Right atrium auricular region (tissue), 2 donors: Measurements from ENCODE around the gene SLC41A1. TPM values are rescaled to one million over a fixed set of nuclear protein-coding genes. Genes with fewer than 3 reads are reported as not detected.

Source experiments
- DNase-seq: peaks from one replicate; pipeline ENCODE4 v3.0.0-alpha.2; 2019; ENCODE audit warnings: low spot score
- H3K27ac ChIP-seq, 2 donors: fragments of 200-600 bp; sonication (generic); 1 replicate in 1 of 2; 2 replicates in 1 of 2; pipeline ENCODE4 v1.5.1; 2016 to 2019
- H3K27me3 ChIP-seq, 2 donors: fragments of 200-600 bp; sonication (generic); one replicate each; pipeline versions ENCODE4 v1.5.1 to v1.6.0; 2017 to 2019
- H3K36me3 ChIP-seq: fragments of 200-600 bp; sonication (generic); one replicate; pipeline ENCODE4 v1.5.1; 2016
- H3K4me1 ChIP-seq, 2 donors: fragments of 200-600 bp; sonication (generic); one replicate each; pipeline versions ENCODE4 v1.5.1 to v1.6.0; 2017 to 2019
- H3K4me3 ChIP-seq, 2 donors: fragments of 200-600 bp; sonication (generic); 1 replicate in 1 of 2; 2 replicates in 1 of 2; pipeline ENCODE4 v1.5.1; 2017 to 2019; ENCODE audit warnings: mild to moderate bottlenecking in 1 of 2, moderate library complexity in 1 of 2
- H3K9me3 ChIP-seq, 2 donors: fragments of 200-600 bp; sonication (generic); one replicate each; pipeline ENCODE4 v1.5.1; 2019
- CTCF ChIP-seq, 2 donors: fragments of 200-600 bp; sonication (generic); IDR thresholded peaks; one replicate each; pipeline ENCODE4 v1.5.1; 2019; ENCODE audit warnings: antibody characterized with exemption in 2 of 2
- total RNA-seq, 2 donors: library from RNA; depleted of rRNA; stranded (reverse); fragments of >200 nt; gene quantifications; one replicate each; pipeline ENCODE4 v1.1.0, GENCODE V29; 2016

SLC41A1 gene
- total RNA-seq, 2 donors from 2014 or later = 204 to 255 TPM

- Histone ChIP-seq H3K36me3 (no peaks in the 10 kb centered on the region), H3K9me3 (no peaks in the 10 kb centered on the region), H3K27ac (peak overlapping the region; percentile 39 to 41), H3K4me3 (no peak overlapping the region), H3K27me3 (no peaks in the 10 kb centered on the region), H3K4me1 (peaks cover 0 to 44% of the 10 kb centered on the region in 2 donors)
- DNase-seq = no peak
- no peak for TF ChIP-seq CTCF (IDR thresholded peaks at IDR 0.05)
These were observed 68.6 kb downstream of the SLC41A1 start for GRCh38 chr1:205744403-205744802.

- Histone ChIP-seq H3K36me3 (no peaks in the 10 kb centered on the region), H3K4me3 (no peak overlapping the region), H3K27ac (peak overlapping the region; percentile 39 to 41), H3K9me3 (no peaks in the 10 kb centered on the region), H3K27me3 (no peaks in the 10 kb centered on the region), H3K4me1 (peaks cover 0 to 46% of the 10 kb centered on the region in 2 donors)
- no peak for DNase-seq
- TF ChIP-seq CTCF (IDR thresholded peaks at IDR 0.05) = no peak
These were observed 69.0 kb downstream of the SLC41A1 start for GRCh38 chr1:205743977-205744376.

GRCh38 chr1:205741681-205742080 is 71.3 kb downstream of the SLC41A1 start:
- no peak overlapping the region for H3K27ac ChIP-seq
- no peaks in the 10 kb centered on the region for H3K36me3 ChIP-seq
- no peaks in the 10 kb centered on the region for H3K27me3 ChIP-seq
- H3K4me1 ChIP-seq = peaks cover 0 to 32% of the 10 kb centered on the region in 2 donors
- DNase-seq = no peak
- no peaks in the 10 kb centered on the region for H3K9me3 ChIP-seq
- H3K4me3 ChIP-seq = no peak overlapping the region
- TF ChIP-seq CTCF (IDR thresholded peaks at IDR 0.05) = no peak

GRCh38 chr1:205739348-205740160 is 73.4 kb downstream of the SLC41A1 start:
- H3K27me3 ChIP-seq = no peaks in the 10 kb centered on the region
- peaks cover 6% of the 10 kb centered on the region for H3K36me3 ChIP-seq
- no peak for TF ChIP-seq CTCF (IDR thresholded peaks at IDR 0.05)
- no peak overlapping the region for H3K4me3 ChIP-seq
- peaks cover 0 to 13% of the 10 kb centered on the region in 2 donors for H3K4me1 ChIP-seq
- DNase-seq = no peak
- H3K27ac ChIP-seq = no peak overlapping the region
- no peaks in the 10 kb centered on the region for H3K9me3 ChIP-seq

Other genes starting within 250 kb of the SLC41A1 start
- gene ELK4, start 181.2 kb downstream of the SLC41A1 start, total RNA-seq = 10 to 100 TPM; 18.8 to 19.1 TPM
- gene SLC45A3, start 132.7 kb downstream of the SLC41A1 start, total RNA-seq = 1 to 10 TPM; 2.6 to 2.7 TPM
- 100 to 1,000 TPM; 109 to 128 TPM for gene NUCKS1, start 63.0 kb downstream of the SLC41A1 start, total RNA-seq
- 10 to 100 TPM; 17.7 to 18.6 TPM for gene RAB29, start 37.7 kb downstream of the SLC41A1 start, total RNA-seq
- gene PM20D1, start 36.9 kb upstream of the SLC41A1 start, total RNA-seq = 1 to 10 TPM; 1.2 to 1.4 TPM
- gene SLC26A9, start 130.3 kb upstream of the SLC41A1 start, total RNA-seq = 10 to 100 TPM; 24.4 to 35.4 TPM
- 1 to 10 TPM; 4.8 to 5.1 TPM for gene RAB7B, start 190.2 kb upstream of the SLC41A1 start, total RNA-seq
- gene CTSE, start 210.7 kb upstream of the SLC41A1 start, total RNA-seq = 1 to 10 TPM in 1 of 2 donors, not detected in 1; 1.1 TPM
- not detected for gene RHEX, start 240.0 kb upstream of the SLC41A1 start, total RNA-seq